IPS DF 4.7 (cell line): ENCODE data around the gene TGFBI.
"Not testable (repeated sequence)": the region's sequence is repeated elsewhere in the genome, so short reads cannot be mapped to it uniquely, and the experiment has no call there.

Experiments used
- DNase-seq: peaks from one replicate; pipeline ENCODE4 v3.0.0-alpha.2; 2013; ENCODE audit warnings: low spot score; ENCODE audit errors: extremely low read depth

TGFBI gene

GRCh38 chr5:136045026-136045425, 16.2 kb downstream of the TGFBI start:
- DNase-seq, result not testable (repeated sequence)

GRCh38 chr5:136046246-136046645, 17.5 kb downstream of the TGFBI start:
- no peak for DNase-seq

GRCh38 chr5:136047858-136048257, 19.1 kb downstream of the TGFBI start:
- DNase-seq, result no peak

- DNase-seq, result no peak
These were observed 20.2 kb downstream of the TGFBI start for GRCh38 chr5:136048966-136049365.

GRCh38 chr5:136051486-136052220, 22.9 kb downstream of the TGFBI start:
- no peak for DNase-seq

GRCh38 chr5:136052692-136053335, 24.0 kb downstream of the TGFBI start:
- DNase-seq, result no peak

- DNase-seq, result no peak
These were observed 24.8 kb downstream of the TGFBI start for GRCh38 chr5:136053336-136054141.

GRCh38 chr5:136054142-136055019, 25.6 kb downstream of the TGFBI start:
- no peak for DNase-seq

GRCh38 chr5:136055612-136056309, 27.0 kb downstream of the TGFBI start:
- DNase-seq, result no peak

- DNase-seq, result no peak
These were observed 27.5 kb downstream of the TGFBI start for GRCh38 chr5:136056336-136056735.

GRCh38 chr5:136056771-136057335, 28.1 kb downstream of the TGFBI start:
- DNase-seq, result no peak

GRCh38 chr5:136057401-136058038, 28.7 kb downstream of the TGFBI start:
- DNase-seq, result no peak

- DNase-seq, result no peak
These were observed 29.5 kb downstream of the TGFBI start for GRCh38 chr5:136058039-136058971.

GRCh38 chr5:136058972-136059354, 30.2 kb downstream of the TGFBI start:
- DNase-seq, result no peak

GRCh38 chr5:136060963-136061362, 32.2 kb downstream of the TGFBI start:
- DNase-seq, result no peak

- no peak for DNase-seq
These were observed 33.0 kb downstream of the TGFBI start for GRCh38 chr5:136061630-136062365.

GRCh38 chr5:136062366-136063274, 33.8 kb downstream of the TGFBI start:
- no peak for DNase-seq
